HUES6 (cell line): Measurements from ENCODE around the gene AGRN.

Experiments
- H3K27ac ChIP-seq: 2 replicates; pipeline ENCODE4 v1.7.0; 2013; ENCODE audit warnings: low read depth, mild to moderate bottlenecking, low read length, inconsistent platforms
- H3K27me3 ChIP-seq: 2 replicates; pipeline ENCODE4 v1.6.1; 2013; ENCODE audit warnings: low read length; ENCODE audit not compliant: control insufficient read depth, insufficient read depth
- H3K36me3 ChIP-seq: 2 replicates; pipeline ENCODE4 v1.6.1; 2013; ENCODE audit warnings: low read length; ENCODE audit not compliant: control insufficient read depth, insufficient read depth
- H3K4me1 ChIP-seq: 2 replicates; pipeline ENCODE4 v1.6.1; 2013; ENCODE audit warnings: low read length; ENCODE audit not compliant: control insufficient read depth, insufficient read depth
- H3K4me3 ChIP-seq: 2 replicates; pipeline ENCODE4 v1.5.1; 2013; ENCODE audit warnings: low read depth, low read length
- H3K9ac ChIP-seq: one replicate; pipeline ENCODE4 v1.6.1; 2013; ENCODE audit warnings: mild to moderate bottlenecking, low read length
- H3K9me3 ChIP-seq: 2 replicates; pipeline ENCODE4 v1.6.1; 2013; ENCODE audit warnings: low read depth, low read length; ENCODE audit not compliant: control insufficient read depth, insufficient read depth

The AGRN gene

GRCh38 chr1:995665-996633 is 24.0 kb upstream of the AGRN start:
- H3K27me3 ChIP-seq, result peaks cover 92% of the 10 kb centered on the region
- no peak overlapping the region for H3K9ac ChIP-seq
- peaks cover 18% of the 10 kb centered on the region for H3K4me1 ChIP-seq
- H3K36me3 ChIP-seq, result no peaks in the 10 kb centered on the region
- peaks cover 9% of the 10 kb centered on the region for H3K9me3 ChIP-seq
- H3K27ac ChIP-seq, result no peak overlapping the region
- no peak overlapping the region for H3K4me3 ChIP-seq

DNA sequence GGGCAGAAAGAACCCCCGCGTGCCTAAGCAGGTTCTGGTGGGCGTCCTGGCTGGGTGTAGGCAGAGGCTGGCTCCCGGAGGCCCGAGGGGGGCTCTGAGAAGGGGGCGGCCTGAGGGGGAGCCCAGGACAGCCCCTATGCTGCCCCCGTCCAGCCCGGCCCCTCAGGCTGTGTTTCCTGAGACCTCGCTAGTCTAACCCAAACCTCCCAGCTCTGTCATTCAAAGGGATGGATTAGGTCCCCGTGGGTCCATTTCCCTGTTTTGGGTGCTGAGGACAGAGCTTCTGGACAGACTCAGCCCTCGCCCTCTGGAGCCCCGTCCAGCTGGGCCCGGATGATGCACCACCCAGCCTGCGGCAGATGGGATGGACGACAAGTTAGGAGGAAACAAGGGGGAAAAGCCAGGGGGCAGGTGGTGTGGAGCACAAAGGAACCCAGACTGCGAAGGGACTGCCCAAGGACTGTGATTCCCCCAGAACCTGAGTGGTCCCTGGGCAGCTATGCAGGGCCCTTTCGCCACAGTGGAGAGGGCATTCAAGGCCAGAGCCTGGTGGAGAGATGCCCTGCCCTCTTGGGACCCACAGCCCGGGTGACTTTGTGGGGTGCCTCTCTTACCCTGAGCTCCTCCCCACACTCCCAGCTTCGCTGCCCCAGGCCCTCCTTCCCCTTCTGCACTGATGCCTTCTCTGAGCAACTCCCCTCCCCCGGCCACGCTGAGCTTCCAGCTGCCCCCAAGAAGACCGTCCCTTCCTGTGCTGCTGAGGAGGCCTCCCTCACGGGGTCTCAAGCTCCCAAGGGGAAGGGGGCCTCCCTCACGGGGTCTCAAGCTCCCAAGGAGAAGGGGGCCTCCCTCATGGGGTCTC is 22.8 kb upstream of the AGRN start:
- peaks cover 18% of the 10 kb centered on the region for H3K4me1 ChIP-seq
- H3K36me3 ChIP-seq, result no peaks in the 10 kb centered on the region
- no peak overlapping the region for H3K4me3 ChIP-seq
- H3K9me3 ChIP-seq, result peaks cover 4% of the 10 kb centered on the region
- peaks cover 91% of the 10 kb centered on the region for H3K27me3 ChIP-seq
- no peak overlapping the region for H3K27ac ChIP-seq
- no peak overlapping the region for H3K9ac ChIP-seq

DNA sequence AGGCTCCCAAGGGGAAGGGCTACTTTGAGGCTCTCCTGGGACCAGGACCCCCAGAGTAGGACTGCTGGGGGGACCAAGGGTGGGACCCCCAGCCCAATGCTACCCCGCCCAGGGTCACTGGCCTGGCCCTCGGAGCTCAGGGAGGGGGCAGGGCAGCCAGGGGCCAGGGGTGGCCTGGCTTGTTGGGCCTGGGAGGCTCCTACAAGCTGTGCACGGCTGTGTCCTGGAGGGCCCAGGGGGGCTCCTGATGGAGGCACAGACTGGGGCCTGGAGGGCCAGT is 22.3 kb upstream of the AGRN start:
- Histone ChIP-seq H3K9me3 (peaks cover 4% of the 10 kb centered on the region), H3K36me3 (no peaks in the 10 kb centered on the region), H3K4me3 (no peak overlapping the region), H3K9ac (no peak overlapping the region), H3K27ac (no peak overlapping the region), H3K27me3 (peaks cover 90% of the 10 kb centered on the region), H3K4me1 (peaks cover 18% of the 10 kb centered on the region)

- Histone ChIP-seq H3K9ac (peak overlapping the region; percentile 37), H3K4me3 (peak overlapping the region; percentile 54), H3K36me3 (no peaks in the 10 kb centered on the region), H3K9me3 (peaks cover 2% of the 10 kb centered on the region), H3K27ac (no peak overlapping the region), H3K4me1 (peaks cover 19% of the 10 kb centered on the region), H3K27me3 (peaks cover 90% of the 10 kb centered on the region)
Measured at GRCh38 chr1:997993-998744, 21.8 kb upstream of the AGRN start.

DNA sequence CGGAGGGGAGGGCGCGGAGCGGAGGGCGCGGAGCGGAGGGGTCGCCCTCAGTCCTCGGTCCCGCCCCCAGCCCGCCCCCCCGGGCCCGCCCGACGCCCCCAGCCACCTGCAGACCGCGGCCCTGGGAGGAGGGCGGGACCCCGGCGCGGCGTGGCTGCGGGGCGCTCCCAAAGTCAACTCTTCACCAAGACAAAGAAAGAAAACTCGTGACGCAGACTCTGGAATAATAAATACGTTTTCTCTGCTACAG is 21.2 kb upstream of the AGRN start:
- peak overlapping the region; percentile 67 for H3K4me3 ChIP-seq
- no peak overlapping the region for H3K27ac ChIP-seq
- no peaks in the 10 kb centered on the region for H3K36me3 ChIP-seq
- H3K4me1 ChIP-seq, result peaks cover 24% of the 10 kb centered on the region
- H3K9ac ChIP-seq, result peak overlapping the region; percentile 37
- H3K27me3 ChIP-seq, result peaks cover 90% of the 10 kb centered on the region
- H3K9me3 ChIP-seq, result no peaks in the 10 kb centered on the region

DNA sequence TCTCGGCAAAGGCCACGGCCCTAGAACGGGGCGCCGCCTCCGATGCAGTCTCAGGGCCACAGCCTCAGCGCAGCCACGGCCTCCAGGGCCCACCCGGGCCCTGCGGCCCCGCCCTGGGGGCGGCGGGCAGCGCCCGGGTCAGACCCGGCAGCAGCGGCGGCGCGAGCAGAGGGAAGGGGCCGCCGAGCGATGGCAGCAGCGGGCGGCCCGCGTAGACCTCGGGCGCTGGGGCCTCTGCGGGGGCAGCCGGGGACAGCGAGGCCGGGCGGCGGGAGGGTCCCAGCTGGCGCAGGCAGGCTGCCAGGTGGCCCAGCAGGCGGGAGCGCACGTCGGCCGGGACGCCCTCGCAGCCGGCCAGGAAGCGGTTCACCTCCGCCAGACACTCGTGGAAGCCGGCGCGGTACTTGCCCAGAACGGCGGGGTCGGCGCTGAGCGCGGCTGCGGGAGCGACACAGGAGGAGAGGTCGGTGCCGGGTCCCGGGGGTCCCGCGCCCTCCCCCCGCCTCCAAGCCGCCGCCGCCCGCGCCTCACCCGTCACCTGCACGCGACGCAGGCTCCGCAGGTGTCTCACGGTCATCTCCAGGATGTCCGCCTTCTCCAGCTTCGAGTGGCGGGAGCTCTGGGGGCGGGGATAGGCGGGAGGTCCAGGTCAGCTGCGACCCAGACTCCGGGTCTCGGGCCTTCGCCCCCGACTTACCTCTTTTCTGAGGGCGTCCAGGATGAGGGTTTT is 20.8 kb upstream of the AGRN start:
- peaks cover 89% of the 10 kb centered on the region for H3K27me3 ChIP-seq
- H3K4me3 ChIP-seq, result peak overlapping the region; percentile 67
- H3K27ac ChIP-seq, result no peak overlapping the region
- peaks cover 28% of the 10 kb centered on the region for H3K4me1 ChIP-seq
- no peaks in the 10 kb centered on the region for H3K9me3 ChIP-seq
- peak overlapping the region; percentile 31 for H3K9ac ChIP-seq
- no peaks in the 10 kb centered on the region for H3K36me3 ChIP-seq

DNA sequence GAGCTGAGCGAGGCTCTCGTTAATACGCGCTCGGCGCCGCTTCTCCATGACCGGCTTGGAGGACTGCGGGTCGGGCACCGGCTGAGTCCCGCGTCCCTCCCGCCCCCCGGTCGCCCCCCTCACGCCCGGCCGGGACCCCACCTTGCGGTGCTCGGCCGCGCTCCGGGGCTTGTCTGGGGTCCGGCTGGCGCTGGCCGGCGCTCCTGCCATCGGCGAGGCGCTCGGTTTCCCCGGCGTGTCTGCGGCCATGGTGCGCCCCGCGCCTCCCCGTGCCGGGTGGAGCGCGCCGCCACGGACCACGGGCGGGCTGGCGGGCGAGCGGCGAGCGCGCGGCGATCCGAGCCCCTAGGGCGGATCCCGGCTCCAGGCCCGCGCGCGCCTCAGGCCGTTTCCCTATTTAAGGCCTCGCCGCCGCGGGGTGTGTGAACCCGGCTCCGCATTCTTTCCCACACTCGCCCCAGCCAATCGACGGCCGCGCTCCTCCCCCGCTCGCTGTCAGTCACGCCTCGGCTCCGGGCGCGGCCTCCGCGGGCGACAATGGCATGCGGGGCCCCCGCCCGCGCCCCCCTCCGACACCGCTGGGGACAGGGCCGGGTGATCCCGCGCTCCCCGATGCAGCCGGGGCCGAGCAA is 20.1 kb upstream of the AGRN start, which contains the start of gene HES4:
HES4 (minus strand) TSS at position 373 of the 632 bp plus-strand sequence; CDS start at position 249, 124 bp downstream.
- peak within 1 kb of the TSS; percentile 67 for H3K4me3 ChIP-seq
- peak within 1 kb of the TSS; percentile 51; the same call in 1 of the 2 replicates for H3K27ac ChIP-seq
- peaks cover 89% of the 10 kb centered on the region for H3K27me3 ChIP-seq
- no peaks in the 10 kb centered on the region for H3K36me3 ChIP-seq
- peak within 1 kb of the TSS; percentile 77 for H3K9ac ChIP-seq
- peaks cover 34% of the 10 kb centered on the region for H3K4me1 ChIP-seq
- H3K9me3 ChIP-seq, result no peaks in the 10 kb centered on the region

- peak overlapping the region; percentile 67 for H3K4me3 ChIP-seq
- H3K27me3 ChIP-seq, result peaks cover 83% of the 10 kb centered on the region
- H3K27ac ChIP-seq, result peak overlapping the region; percentile 51; the same call in 1 of the 2 replicates
- H3K36me3 ChIP-seq, result no peaks in the 10 kb centered on the region
- H3K9ac ChIP-seq, result peak overlapping the region; percentile 77
- peaks cover 41% of the 10 kb centered on the region for H3K4me1 ChIP-seq
- no peaks in the 10 kb centered on the region for H3K9me3 ChIP-seq
Measured at GRCh38 chr1:1000357-1001056, 19.4 kb upstream of the AGRN start.

- Histone ChIP-seq H3K27me3 (peaks cover 76% of the 10 kb centered on the region), H3K4me1 (peaks cover 45% of the 10 kb centered on the region), H3K4me3 (peak overlapping the region; percentile 67), H3K36me3 (no peaks in the 10 kb centered on the region), H3K9ac (peak overlapping the region; percentile 10), H3K9me3 (no peaks in the 10 kb centered on the region), H3K27ac (no peak overlapping the region)
Measured at GRCh38 chr1:1001057-1001783, 18.7 kb upstream of the AGRN start.
